Tibial nerve (tissue), 3 donors: ENCODE data around the gene NOSTRIN.

ENCODE experiments used
- POLR2A ChIP-seq, 2 donors: fragments of 450-650 bp; IDR thresholded peaks; one replicate each; pipeline ENCODE4 v1.6.1; 2017; ENCODE audit warnings: antibody characterized with exemption in 2 of 2, mild to moderate bottlenecking in 2 of 2, moderate library complexity in 2 of 2
- TF ChIP-seq, protein P1 (sequence below), 5 experiments: fragments of 200-600 bp in 3 of 5; fragments of 450-650 bp in 2 of 5; sonication (generic) in 3 of 5; IDR thresholded peaks; one replicate each; pipeline ENCODE4 v1.5.1; 2016 to 2019; ENCODE audit warnings: antibody characterized with exemption in 5 of 5, mild to moderate bottlenecking in 3 of 5, moderate library complexity in 2 of 5

GRCh38 chr2:168852481-168852880, 50.0 kb downstream of the NOSTRIN start:
- TF ChIP-seq POLR2A (IDR thresholded peaks at IDR 0.05) = no peak
- TF ChIP-seq, protein P1, sequence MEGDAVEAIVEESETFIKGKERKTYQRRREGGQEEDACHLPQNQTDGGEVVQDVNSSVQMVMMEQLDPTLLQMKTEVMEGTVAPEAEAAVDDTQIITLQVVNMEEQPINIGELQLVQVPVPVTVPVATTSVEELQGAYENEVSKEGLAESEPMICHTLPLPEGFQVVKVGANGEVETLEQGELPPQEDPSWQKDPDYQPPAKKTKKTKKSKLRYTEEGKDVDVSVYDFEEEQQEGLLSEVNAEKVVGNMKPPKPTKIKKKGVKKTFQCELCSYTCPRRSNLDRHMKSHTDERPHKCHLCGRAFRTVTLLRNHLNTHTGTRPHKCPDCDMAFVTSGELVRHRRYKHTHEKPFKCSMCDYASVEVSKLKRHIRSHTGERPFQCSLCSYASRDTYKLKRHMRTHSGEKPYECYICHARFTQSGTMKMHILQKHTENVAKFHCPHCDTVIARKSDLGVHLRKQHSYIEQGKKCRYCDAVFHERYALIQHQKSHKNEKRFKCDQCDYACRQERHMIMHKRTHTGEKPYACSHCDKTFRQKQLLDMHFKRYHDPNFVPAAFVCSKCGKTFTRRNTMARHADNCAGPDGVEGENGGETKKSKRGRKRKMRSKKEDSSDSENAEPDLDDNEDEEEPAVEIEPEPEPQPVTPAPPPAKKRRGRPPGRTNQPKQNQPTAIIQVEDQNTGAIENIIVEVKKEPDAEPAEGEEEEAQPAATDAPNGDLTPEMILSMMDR (IDR thresholded peaks at IDR 0.05) = no peak
